SK-N-SH treated with all-trans-retinoic acid at 6 μM for 48 hours (cell line): Measurements from ENCODE around the gene HTT.

Source experiments
- ATAC-seq: fragments of 200-7000 bp; cut with Tn5 transposase; 3 replicates; pipeline ENCODE4 v1.9.1; 2020; ENCODE audit warnings: mild to moderate bottlenecking, moderate library complexity
- ARNTL ChIP-seq: fragments of 450-650 bp; formaldehyde crosslinking; IDR thresholded peaks from 2 replicates; pipeline ENCODE4 v1.5.0; 2020; ENCODE audit warnings: low read depth, mild to moderate bottlenecking, moderate library complexity, borderline replicate concordance
- BACH2 ChIP-seq: fragments of 250-450 bp; sonication (Bioruptor Pico); IDR thresholded peaks from 2 replicates; pipeline ENCODE4 v1.9.0; 2021; ENCODE audit warnings: mild to moderate bottlenecking, borderline replicate concordance
- ESRRG ChIP-seq: fragments of 250-450 bp; sonication (Bioruptor Pico); IDR thresholded peaks from 2 replicates; pipeline ENCODE4 v1.6.1; 2021; ENCODE audit warnings: mild to moderate bottlenecking
- GLIS3 ChIP-seq: fragments of 250-450 bp; sonication (Bioruptor Pico); IDR thresholded peaks from 2 replicates; pipeline ENCODE4 v1.5.0; 2020; ENCODE audit warnings: mild to moderate bottlenecking, moderate library complexity
- ISL1 ChIP-seq: fragments of 250-450 bp; sonication (Bioruptor Pico); IDR thresholded peaks from 2 replicates; pipeline ENCODE4 v2.1.2; 2022; ENCODE audit warnings: mild to moderate bottlenecking, moderate library complexity
- OSR1 ChIP-seq: fragments of 250-450 bp; sonication (Bioruptor Pico); IDR thresholded peaks from 2 replicates; pipeline ENCODE4 v1.8.0; 2022; ENCODE audit warnings: moderate library complexity, mild to moderate bottlenecking, inconsistent platforms
- PPARA ChIP-seq: fragments of 250-450 bp; sonication (Bioruptor Pico); IDR thresholded peaks from 2 replicates; pipeline ENCODE4 v1.5.0; 2020; ENCODE audit warnings: mild to moderate bottlenecking, borderline replicate concordance
- RARB ChIP-seq: fragments of 250-450 bp; sonication (Bioruptor Pico); IDR thresholded peaks from 2 replicates; pipeline ENCODE4 v1.8.0; 2021; ENCODE audit warnings: mild to moderate bottlenecking, moderate library complexity
- SNAI2 ChIP-seq: fragments of 250-450 bp; sonication (Bioruptor Pico); IDR thresholded peaks from 2 replicates; pipeline ENCODE4 v1.5.0; 2020; ENCODE audit warnings: mild to moderate bottlenecking, moderate library complexity
- TOX ChIP-seq: fragments of 250-450 bp; sonication (Bioruptor Pico); IDR thresholded peaks from 2 replicates; pipeline ENCODE4 v1.8.0; 2021; ENCODE audit warnings: mild to moderate bottlenecking, moderate library complexity, borderline replicate concordance
- ZC3H10 ChIP-seq: fragments of 250-450 bp; sonication (Bioruptor Pico); IDR thresholded peaks from 2 replicates; pipeline ENCODE4 v1.5.1; 2021; ENCODE audit warnings: mild to moderate bottlenecking, moderate library complexity
- ZFP3 ChIP-seq: fragments of 250-450 bp; sonication (Bioruptor Pico); IDR thresholded peaks from 2 replicates; pipeline ENCODE4 v1.5.0; 2020; ENCODE audit warnings: mild to moderate bottlenecking, moderate library complexity
- ZFP30 ChIP-seq: fragments of 450-650 bp; formaldehyde crosslinking; IDR thresholded peaks from 2 replicates; pipeline ENCODE4 v1.5.0; 2022; ENCODE audit warnings: mild to moderate bottlenecking, moderate library complexity
- ZNF565 ChIP-seq: fragments of 450-650 bp; formaldehyde crosslinking; conservative IDR thresholded peaks from 2 replicates; pipeline ENCODE4 v1.5.0; 2020; ENCODE audit warnings: low read depth, mild to moderate bottlenecking, moderate library complexity
- ZNF70 ChIP-seq: fragments of 450-650 bp; formaldehyde crosslinking; IDR thresholded peaks from 2 replicates; pipeline ENCODE4 v1.5.0; 2020; ENCODE audit warnings: mild to moderate bottlenecking, moderate library complexity
- TF ChIP-seq, protein P1 (sequence below): fragments of 250-450 bp; sonication (Bioruptor Pico); IDR thresholded peaks from 2 replicates; pipeline ENCODE4 v1.5.1; 2021; ENCODE audit warnings: mild to moderate bottlenecking, moderate library complexity
- TF ChIP-seq, protein P2 (sequence below): fragments of 250-450 bp; sonication (Bioruptor Pico); IDR thresholded peaks from 2 replicates; pipeline ENCODE4 v1.5.0; 2020; ENCODE audit warnings: mild to moderate bottlenecking, moderate library complexity
- TF ChIP-seq, protein P3 (sequence below): fragments of 250-450 bp; sonication (Bioruptor Pico); IDR thresholded peaks from 2 replicates; pipeline ENCODE4 v1.5.1; 2020; ENCODE audit warnings: low read depth, mild to moderate bottlenecking, moderate library complexity

Gene HTT

DNA sequence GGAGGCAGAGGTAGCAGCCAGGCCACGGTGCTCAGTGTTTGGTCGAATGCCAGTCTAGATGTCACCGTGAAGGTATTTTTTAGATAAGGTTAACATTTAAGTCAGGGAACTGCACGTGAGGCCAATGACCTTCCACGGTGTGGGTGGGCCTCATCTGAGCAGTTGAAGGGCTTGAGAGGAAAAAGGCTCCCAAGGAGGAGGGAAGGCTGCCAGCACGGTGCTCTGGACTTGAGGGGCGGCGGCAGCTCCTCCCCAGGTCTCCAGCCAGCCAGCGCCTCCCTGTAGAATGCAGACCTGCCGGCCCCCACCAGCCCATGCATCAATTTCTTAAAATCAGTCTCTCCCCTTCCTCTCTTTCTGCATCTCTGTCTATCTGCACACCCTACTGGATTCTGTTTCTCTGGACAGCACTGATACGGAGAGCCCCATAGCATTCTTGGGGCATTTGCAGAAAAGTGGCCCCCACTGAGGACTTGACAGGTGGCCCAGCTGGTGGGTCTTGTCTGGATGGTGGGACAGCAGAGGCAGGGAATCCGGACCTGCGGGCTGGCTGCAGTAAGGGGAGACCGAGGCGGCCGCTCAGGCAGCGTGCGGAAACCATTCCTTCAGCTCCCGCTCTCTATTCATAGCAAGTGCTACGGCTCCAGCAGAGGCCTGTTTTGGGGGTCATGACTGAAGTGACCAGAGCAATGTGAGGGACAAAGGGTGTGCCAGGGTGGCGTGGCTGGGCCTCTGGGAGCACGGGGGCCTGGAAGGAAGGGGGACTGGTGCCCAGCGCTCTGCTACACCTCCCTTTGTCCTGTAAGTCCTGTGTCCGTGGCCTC lies 210.5 kb downstream of the HTT start (continued):
- TF ChIP-seq, protein P1, sequence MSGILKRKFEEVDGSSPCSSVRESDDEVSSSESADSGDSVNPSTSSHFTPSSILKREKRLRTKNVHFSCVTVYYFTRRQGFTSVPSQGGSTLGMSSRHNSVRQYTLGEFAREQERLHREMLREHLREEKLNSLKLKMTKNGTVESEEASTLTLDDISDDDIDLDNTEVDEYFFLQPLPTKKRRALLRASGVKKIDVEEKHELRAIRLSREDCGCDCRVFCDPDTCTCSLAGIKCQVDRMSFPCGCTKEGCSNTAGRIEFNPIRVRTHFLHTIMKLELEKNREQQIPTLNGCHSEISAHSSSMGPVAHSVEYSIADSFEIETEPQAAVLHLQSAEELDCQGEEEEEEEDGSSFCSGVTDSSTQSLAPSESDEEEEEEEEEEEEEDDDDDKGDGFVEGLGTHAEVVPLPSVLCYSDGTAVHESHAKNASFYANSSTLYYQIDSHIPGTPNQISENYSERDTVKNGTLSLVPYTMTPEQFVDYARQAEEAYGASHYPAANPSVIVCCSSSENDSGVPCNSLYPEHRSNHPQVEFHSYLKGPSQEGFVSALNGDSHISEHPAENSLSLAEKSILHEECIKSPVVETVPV (CRISPR knock-in tag): no peak
- no peak for TF ChIP-seq ZNF565 (CRISPR knock-in tag)
- no peak for TF ChIP-seq TOX
- no peak for TF ChIP-seq GLIS3 (CRISPR knock-in tag)

DNA sequence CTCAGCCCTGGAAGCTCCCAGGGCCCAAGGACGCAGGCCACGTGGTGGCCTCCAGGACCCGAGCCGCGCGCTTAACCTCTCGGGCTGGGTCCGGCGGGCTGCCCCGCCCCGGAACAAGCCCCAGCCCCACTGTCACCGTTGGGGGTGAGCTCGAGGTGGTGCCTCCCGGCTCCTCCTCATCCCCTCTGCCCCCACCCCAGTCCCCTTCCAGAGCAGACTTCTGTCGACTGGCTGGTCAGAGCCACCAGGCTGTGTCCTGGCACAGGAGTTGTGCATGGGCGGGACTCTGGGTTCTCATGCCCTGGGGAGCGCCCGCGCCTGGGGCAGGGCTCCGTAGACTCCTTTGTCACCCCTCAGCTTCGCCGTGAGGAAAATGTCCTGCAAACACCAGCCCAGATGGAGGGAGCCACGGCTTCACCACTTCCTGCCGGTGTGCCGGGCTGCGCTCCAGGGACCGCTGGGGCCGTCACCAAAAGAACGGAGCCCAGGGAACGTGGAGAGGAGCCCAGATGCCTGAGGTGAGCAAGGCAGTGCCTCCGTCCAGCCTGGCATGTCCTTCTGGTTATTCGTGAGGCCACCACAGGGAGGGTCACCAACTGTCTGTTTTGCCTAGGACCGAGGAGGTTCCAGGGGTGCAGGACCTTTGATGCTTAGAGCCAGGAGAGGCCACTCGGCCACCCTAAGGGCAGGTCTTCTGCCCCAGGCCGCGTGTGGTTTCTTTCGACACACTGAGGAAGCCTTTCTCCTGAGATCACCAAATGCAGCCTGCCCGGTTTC lies 211.3 kb downstream of the HTT start:
- no peak for TF ChIP-seq GLIS3 (CRISPR knock-in tag)
- no peak for TF ChIP-seq ARNTL
- TF ChIP-seq RARB (CRISPR knock-in tag): no peak
- no peak for TF ChIP-seq ESRRG
- TF ChIP-seq OSR1: no peak
- no peak for TF ChIP-seq SNAI2 (CRISPR knock-in tag)
- TF ChIP-seq PPARA (CRISPR knock-in tag): no peak
- TF ChIP-seq, protein P2, sequence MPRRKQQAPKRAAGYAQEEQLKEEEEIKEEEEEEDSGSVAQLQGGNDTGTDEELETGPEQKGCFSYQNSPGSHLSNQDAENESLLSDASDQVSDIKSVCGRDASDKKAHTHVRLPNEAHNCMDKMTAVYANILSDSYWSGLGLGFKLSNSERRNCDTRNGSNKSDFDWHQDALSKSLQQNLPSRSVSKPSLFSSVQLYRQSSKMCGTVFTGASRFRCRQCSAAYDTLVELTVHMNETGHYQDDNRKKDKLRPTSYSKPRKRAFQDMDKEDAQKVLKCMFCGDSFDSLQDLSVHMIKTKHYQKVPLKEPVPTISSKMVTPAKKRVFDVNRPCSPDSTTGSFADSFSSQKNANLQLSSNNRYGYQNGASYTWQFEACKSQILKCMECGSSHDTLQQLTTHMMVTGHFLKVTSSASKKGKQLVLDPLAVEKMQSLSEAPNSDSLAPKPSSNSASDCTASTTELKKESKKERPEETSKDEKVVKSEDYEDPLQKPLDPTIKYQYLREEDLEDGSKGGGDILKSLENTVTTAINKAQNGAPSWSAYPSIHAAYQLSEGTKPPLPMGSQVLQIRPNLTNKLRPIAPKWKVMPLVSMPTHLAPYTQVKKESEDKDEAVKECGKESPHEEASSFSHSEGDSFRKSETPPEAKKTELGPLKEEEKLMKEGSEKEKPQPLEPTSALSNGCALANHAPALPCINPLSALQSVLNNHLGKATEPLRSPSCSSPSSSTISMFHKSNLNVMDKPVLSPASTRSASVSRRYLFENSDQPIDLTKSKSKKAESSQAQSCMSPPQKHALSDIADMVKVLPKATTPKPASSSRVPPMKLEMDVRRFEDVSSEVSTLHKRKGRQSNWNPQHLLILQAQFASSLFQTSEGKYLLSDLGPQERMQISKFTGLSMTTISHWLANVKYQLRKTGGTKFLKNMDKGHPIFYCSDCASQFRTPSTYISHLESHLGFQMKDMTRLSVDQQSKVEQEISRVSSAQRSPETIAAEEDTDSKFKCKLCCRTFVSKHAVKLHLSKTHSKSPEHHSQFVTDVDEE (CRISPR knock-in tag): no peak
- TF ChIP-seq ZC3H10 (CRISPR knock-in tag): no peak
- no peak for TF ChIP-seq ZNF565 (CRISPR knock-in tag)
- TF ChIP-seq ISL1 (CRISPR knock-in tag): no peak
- TF ChIP-seq, protein P3, sequence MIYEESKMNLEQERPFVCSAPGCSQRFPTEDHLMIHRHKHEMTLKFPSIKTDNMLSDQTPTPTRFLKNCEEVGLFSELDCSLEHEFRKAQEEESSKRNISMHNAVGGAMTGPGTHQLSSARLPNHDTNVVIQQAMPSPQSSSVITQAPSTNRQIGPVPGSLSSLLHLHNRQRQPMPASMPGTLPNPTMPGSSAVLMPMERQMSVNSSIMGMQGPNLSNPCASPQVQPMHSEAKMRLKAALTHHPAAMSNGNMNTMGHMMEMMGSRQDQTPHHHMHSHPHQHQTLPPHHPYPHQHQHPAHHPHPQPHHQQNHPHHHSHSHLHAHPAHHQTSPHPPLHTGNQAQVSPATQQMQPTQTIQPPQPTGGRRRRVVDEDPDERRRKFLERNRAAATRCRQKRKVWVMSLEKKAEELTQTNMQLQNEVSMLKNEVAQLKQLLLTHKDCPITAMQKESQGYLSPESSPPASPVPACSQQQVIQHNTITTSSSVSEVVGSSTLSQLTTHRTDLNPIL (CRISPR knock-in tag): no peak
- TF ChIP-seq ZNF70 (CRISPR knock-in tag): no peak
- TF ChIP-seq ZFP3: no peak
- ATAC-seq: no peak

- ATAC-seq: no peak
- TF ChIP-seq ZFP3: no peak
- TF ChIP-seq ZFP30 (CRISPR knock-in tag): no peak
- TF ChIP-seq ISL1 (CRISPR knock-in tag): no peak
- TF ChIP-seq SNAI2 (CRISPR knock-in tag): no peak
- TF ChIP-seq PPARA (CRISPR knock-in tag): no peak
- TF ChIP-seq BACH2 (CRISPR knock-in tag): no peak
- TF ChIP-seq, protein P3 (CRISPR knock-in tag): no peak
- TF ChIP-seq ESRRG: no peak
Observed at GRCh38 chr4:3286335-3287175, 212.1 kb downstream of the HTT start.
